Epithelial cell of esophagus (primary cell): Measurements from ENCODE around the gene APMAP.

ENCODE experiments used
- DNase-seq: peaks from one replicate; pipeline ENCODE4 v3.0.0; 2010; ENCODE audit warnings: low read depth
- H3K4me3 ChIP-seq: 2 replicates; pipeline ENCODE4 v1.5.1; 2011; ENCODE audit warnings: mild to moderate bottlenecking, low read length, control low read depth
- TF ChIP-seq, protein P1 (sequence below): IDR thresholded peaks from 2 replicates; pipeline ENCODE4 v1.5.1; 2011; ENCODE audit warnings: low read depth, mild to moderate bottlenecking, low read length, control low read depth, inconsistent platforms; ENCODE audit not compliant: insufficient read depth; ENCODE audit errors: missing control alignments

The APMAP gene

DNA sequence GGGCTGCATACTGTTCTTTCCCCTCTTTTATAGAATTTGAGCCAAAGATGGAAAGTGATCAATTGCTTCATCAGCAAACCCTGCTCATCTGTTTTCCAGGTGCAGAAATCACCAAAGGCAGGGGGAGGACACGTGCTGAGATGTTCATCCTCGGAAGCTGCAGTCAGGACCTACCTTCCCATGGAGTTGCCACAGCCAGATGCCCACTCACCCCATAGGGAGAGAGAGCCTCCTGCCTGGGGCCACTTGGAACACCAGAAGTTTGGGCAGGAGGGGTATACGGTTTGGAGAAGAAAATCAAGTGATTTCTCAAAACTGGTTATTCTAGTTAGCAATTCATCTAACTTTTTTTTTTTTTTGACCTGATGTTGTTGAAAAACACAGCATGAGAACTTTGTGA, 48.8 kb downstream of the APMAP start:
- H3K4me3 ChIP-seq = no peak overlapping the region
- TF ChIP-seq, protein P1, sequence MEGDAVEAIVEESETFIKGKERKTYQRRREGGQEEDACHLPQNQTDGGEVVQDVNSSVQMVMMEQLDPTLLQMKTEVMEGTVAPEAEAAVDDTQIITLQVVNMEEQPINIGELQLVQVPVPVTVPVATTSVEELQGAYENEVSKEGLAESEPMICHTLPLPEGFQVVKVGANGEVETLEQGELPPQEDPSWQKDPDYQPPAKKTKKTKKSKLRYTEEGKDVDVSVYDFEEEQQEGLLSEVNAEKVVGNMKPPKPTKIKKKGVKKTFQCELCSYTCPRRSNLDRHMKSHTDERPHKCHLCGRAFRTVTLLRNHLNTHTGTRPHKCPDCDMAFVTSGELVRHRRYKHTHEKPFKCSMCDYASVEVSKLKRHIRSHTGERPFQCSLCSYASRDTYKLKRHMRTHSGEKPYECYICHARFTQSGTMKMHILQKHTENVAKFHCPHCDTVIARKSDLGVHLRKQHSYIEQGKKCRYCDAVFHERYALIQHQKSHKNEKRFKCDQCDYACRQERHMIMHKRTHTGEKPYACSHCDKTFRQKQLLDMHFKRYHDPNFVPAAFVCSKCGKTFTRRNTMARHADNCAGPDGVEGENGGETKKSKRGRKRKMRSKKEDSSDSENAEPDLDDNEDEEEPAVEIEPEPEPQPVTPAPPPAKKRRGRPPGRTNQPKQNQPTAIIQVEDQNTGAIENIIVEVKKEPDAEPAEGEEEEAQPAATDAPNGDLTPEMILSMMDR = no peak
- DNase-seq = no peak

GRCh38 chr20:24943196-24943595, 49.4 kb downstream of the APMAP start:
- TF ChIP-seq, protein P1 = no peak
- DNase-seq = no peak

DNA sequence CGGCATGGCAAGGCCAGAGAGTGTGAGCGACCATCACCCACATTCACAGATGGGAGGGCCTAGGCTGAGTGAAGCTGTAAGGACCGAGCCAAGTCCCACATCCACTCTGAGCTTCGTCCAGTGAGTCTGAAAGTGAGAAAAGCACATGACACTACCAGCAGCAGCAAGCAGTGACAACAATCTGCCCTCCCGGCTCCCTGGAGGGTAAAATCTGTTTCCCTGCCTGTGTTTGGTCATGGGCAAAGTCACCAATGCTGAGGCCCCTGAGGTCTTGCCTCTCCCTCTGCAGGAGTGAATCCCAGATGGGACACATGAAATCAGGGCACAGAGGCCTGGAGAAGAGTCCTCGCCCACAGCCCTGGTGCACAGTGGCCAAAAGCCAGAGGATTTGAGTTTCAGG, 49.9 kb downstream of the APMAP start:
- TF ChIP-seq, protein P1 = no peak
- no peak for DNase-seq

More at GRCh38 chr20:24943196-24943595, 49.4 kb downstream of the APMAP start:
- H3K4me3 ChIP-seq = no peak overlapping the region

DNA sequence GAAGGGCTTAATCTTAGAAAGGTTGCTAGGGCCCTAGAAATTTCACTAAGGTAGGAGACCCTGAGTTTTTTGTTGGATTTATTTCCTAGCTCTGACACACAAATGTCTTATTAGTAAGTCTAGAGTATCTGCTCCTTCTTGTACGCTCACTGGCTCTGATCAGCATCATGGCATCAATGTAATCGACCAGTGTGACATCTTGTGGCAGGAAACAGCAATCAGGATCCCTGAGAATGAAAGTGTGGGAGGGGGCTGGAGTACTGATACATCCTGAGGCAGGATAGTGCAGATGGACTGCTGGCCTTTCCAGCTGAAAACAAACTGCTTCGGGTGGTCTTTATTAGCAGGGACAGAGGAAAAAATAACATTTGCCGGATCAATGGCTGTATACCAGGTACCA, 53.5 kb downstream of the APMAP start:
- no peak overlapping the region for H3K4me3 ChIP-seq
- DNase-seq = no peak
- TF ChIP-seq, protein P1 = no peak

More for the DNA sequence above, 49.9 kb downstream of the APMAP start:
- H3K4me3 ChIP-seq = no peak overlapping the region

DNA sequence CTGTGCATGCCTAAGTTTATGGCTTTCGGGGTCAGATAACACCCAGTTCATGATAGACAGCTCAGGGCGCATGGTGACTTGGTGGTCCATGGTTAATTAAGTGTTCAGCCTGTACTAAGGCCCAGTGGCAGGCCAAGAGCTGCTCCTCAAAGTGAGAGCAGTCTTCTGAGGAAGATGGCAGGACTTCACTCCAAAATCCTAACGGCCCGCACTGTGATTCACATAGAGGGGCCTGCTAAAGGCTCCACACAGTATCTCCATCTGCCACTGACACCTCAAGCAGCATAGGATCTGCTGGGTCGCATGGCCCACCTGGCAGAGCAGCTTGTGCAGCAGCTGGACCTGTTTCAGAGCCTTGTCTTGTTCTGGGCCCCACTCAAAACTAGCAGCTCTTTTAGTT, 54.1 kb downstream of the APMAP start:
- TF ChIP-seq, protein P1 = no peak
- no peak overlapping the region for H3K4me3 ChIP-seq
- no peak for DNase-seq

- no peak for DNase-seq
- TF ChIP-seq, protein P1 = no peak
- no peak overlapping the region for H3K4me3 ChIP-seq
These were observed 55.0 kb downstream of the APMAP start for GRCh38 chr20:24937579-24937978.

DNA sequence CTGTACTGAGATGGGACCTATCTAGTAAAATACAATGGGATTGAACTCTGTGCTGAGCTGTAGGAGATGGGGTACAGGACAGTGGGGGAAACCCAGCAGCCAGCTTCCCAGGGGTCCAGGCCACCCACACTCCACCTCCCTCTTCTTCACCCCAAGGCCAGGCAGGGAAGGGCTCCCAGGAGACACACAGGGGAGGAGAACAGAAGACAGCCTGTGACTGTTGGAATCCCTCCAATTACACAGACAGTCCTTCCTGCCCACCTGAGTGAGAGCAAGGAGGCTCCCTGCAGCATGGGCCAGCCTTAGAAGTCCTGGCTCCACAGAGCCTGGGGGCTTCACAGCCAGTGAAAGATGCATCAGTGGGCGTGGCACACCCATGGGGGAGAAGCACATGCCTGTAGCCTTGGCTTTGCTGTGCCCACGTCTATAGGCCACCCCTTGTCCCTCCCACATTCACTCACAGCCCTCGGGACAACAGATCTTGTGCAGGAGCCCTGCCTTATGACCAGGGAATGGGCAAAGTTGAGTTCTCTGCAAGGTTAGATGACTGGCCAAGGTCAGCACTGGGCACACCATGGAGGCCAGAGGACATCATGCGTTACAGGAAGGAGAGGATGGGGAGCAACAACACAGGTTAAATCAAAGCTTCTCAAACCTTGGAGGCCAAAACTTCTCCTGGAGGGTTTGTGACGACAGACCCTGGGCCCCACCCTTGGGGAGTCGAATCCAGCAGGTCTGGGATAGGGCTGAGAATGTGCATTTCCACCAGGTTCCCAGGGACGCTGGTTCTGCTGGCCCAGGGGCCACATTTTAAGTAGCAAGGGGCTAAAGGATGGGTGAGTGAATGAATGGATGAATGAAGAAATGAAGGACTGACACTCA, 55.8 kb downstream of the APMAP start:
- DNase-seq = no peak
- no peak overlapping the region for H3K4me3 ChIP-seq
- TF ChIP-seq, protein P1 = no peak
